ENCODE measurements around the gene OR8B2. TPM values are rescaled to one million over a fixed set of nuclear protein-coding genes. Genes with fewer than 3 reads are reported as not detected.

Gene OR8B2, protein sequence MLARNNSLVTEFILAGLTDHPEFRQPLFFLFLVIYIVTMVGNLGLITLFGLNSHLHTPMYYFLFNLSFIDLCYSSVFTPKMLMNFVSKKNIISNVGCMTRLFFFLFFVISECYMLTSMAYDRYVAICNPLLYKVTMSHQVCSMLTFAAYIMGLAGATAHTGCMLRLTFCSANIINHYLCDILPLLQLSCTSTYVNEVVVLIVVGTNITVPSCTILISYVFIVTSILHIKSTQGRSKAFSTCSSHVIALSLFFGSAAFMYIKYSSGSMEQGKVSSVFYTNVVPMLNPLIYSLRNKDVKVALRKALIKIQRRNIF
- not detected in 2 replicates for total RNA-seq

DNA sequence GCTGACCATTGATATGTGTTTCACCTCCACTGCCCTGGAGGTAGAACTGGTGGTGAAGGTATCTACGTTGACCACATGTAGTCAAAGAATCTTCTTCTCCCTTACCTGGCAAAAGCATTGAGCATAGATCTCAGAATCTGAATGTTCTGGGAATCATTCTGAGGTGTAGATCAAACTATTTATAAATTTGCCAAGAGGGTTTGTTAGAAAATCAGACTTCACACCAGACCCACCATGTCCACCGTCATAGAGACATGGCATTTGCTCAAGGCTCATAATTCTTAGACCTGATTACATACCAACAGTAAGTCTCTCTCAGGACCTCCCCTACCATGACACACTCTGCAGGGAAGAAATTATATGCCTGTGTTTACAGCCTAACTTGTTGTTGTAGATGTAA is at the start of gene OR8B2:
TSS of gene OR8B2 (minus strand) at position 101 of the 400 bp plus-strand sequence. CDS start 1,156 bp downstream, outside the sequence.

GRCh38 chr11:124424384-124424921 is 40.2 kb upstream of the OR8B2 start, which contains the start of gene OR8B4:
Gene OR8B4 (minus strand): TSS chr11:124424871. CDS start chr11:124424871, 0 bp downstream.

GRCh38 chr11:124398924-124399323 is 14.6 kb upstream of the OR8B2 start, which contains the start of gene OR8B3:
Gene OR8B3 (minus strand): TSS chr11:124399024. CDS start chr11:124397351, 1,673 bp downstream.

Other genes starting within 250 kb of the OR8B2 start
- gene OR10D3, start 201.2 kb downstream of the OR8B2 start, total RNA-seq, result not detected in 2 replicates
- gene OR8G1, start 143.4 kb downstream of the OR8B2 start, total RNA-seq, result not detected in 2 replicates
- gene OR8G5, start 128.1 kb downstream of the OR8B2 start, total RNA-seq, result not detected in 2 replicates
- gene OR8D1, start 70.5 kb downstream of the OR8B2 start, total RNA-seq, result not detected in 2 replicates
- gene OR8D2, start 64.3 kb downstream of the OR8B2 start, total RNA-seq, result not detected in 2 replicates
- gene OR8B3, start 14.5 kb upstream of the OR8B2 start, total RNA-seq, result not detected in 2 replicates
- gene OR8B4, start 40.4 kb upstream of the OR8B2 start, total RNA-seq, result not detected in 2 replicates
- gene OR8B8, start 61.2 kb upstream of the OR8B2 start, total RNA-seq, result not detected in 2 replicates
- gene OR8B12, start 159.2 kb upstream of the OR8B2 start, total RNA-seq, result not detected in 2 replicates
- not detected in 2 replicates for gene OR8A1, start 185.5 kb upstream of the OR8B2 start, total RNA-seq
- gene PANX3, start 226.9 kb upstream of the OR8B2 start, total RNA-seq, result not detected in 2 replicates
- gene TBRG1, start 238.4 kb upstream of the OR8B2 start, total RNA-seq, result 17.8 and 24.1 TPM in 2 replicates

All from mesangial cell (primary cell).